Measurements from ENCODE around the gene SHC3.

GRCh38 chr9:89039104-89039465, 139.5 kb downstream of the SHC3 start:
- no peak for TF ChIP-seq CTCF (IDR thresholded peaks at IDR 0.05)
- no peak for TF ChIP-seq POLR2A (IDR thresholded peaks at IDR 0.05; ENCODE audit: low read depth)
